ENCODE results near the gene DAP.

The DAP gene

GRCh38 chr5:10707198-10708142, 53.6 kb downstream of the DAP start:
- H3K4me3 ChIP-seq (ENCODE audit: control insufficient read depth, low read depth, low read length), result no peak overlapping the region
- TF ChIP-seq CTCF (IDR thresholded peaks at IDR 0.05; ENCODE audit: control insufficient read depth, insufficient read depth, low read depth, low read length, missing control alignments), result no peak
- DNase-seq (ENCODE audit: low read depth), result no peak

GRCh38 chr5:10706326-10706725, 54.7 kb downstream of the DAP start:
- no peak for DNase-seq (ENCODE audit: low read depth)
- TF ChIP-seq CTCF (IDR thresholded peaks at IDR 0.05; ENCODE audit: control insufficient read depth, insufficient read depth, low read depth, low read length, missing control alignments), result no peak
- no peak overlapping the region for H3K4me3 ChIP-seq (ENCODE audit: control insufficient read depth, low read depth, low read length)

- DNase-seq (ENCODE audit: low read depth), result no peak
- H3K4me3 ChIP-seq (ENCODE audit: control insufficient read depth, low read depth, low read length), result no peak overlapping the region
- TF ChIP-seq CTCF (IDR thresholded peaks at IDR 0.05; ENCODE audit: control insufficient read depth, insufficient read depth, low read depth, low read length, missing control alignments), result no peak
Observed at GRCh38 chr5:10705747-10706146, 55.3 kb downstream of the DAP start.

- no peak for DNase-seq (ENCODE audit: low read depth)
- no peak for TF ChIP-seq CTCF (IDR thresholded peaks at IDR 0.05; ENCODE audit: control insufficient read depth, insufficient read depth, low read depth, low read length, missing control alignments)
- H3K4me3 ChIP-seq (ENCODE audit: control insufficient read depth, low read depth, low read length), result no peak overlapping the region
Observed at GRCh38 chr5:10704949-10705621, 55.9 kb downstream of the DAP start.

GRCh38 chr5:10703676-10704075, 57.4 kb downstream of the DAP start:
- no peak for TF ChIP-seq CTCF (IDR thresholded peaks at IDR 0.05; ENCODE audit: control insufficient read depth, insufficient read depth, low read depth, low read length, missing control alignments)
- no peak for DNase-seq (ENCODE audit: low read depth)
- H3K4me3 ChIP-seq (ENCODE audit: control insufficient read depth, low read depth, low read length), result no peak overlapping the region

- no peak for TF ChIP-seq CTCF (IDR thresholded peaks at IDR 0.05; ENCODE audit: control insufficient read depth, insufficient read depth, low read depth, low read length, missing control alignments)
- H3K4me3 ChIP-seq (ENCODE audit: control insufficient read depth, low read depth, low read length), result no peak overlapping the region
- DNase-seq (ENCODE audit: low read depth), result no peak
Observed at GRCh38 chr5:10702911-10703491, 58.0 kb downstream of the DAP start.

Measured in AG09309 (cell line).